ENCODE data around the gene ABHD11. TPM values are rescaled to one million over a fixed set of nuclear protein-coding genes. Genes with fewer than 3 reads are reported as not detected.
"Not testable (repeated sequence)": the region's sequence is repeated elsewhere in the genome, so short reads cannot be mapped to it uniquely, and the experiment has no call there.

ABHD11 gene, protein sequence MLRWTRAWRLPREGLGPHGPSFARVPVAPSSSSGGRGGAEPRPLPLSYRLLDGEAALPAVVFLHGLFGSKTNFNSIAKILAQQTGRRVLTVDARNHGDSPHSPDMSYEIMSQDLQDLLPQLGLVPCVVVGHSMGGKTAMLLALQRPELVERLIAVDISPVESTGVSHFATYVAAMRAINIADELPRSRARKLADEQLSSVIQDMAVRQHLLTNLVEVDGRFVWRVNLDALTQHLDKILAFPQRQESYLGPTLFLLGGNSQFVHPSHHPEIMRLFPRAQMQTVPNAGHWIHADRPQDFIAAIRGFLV
- 100 to 1,000 TPM in 1 of 2 donors, 10 to 100 TPM in 1; 89.5 to 131 TPM for total RNA-seq
- long read RNA-seq, transcript ABHD11-201 (6 exons, 1,483 nt), result major isoform, 95 of 150 reads
- long read RNA-seq, partial matches to known transcripts, result 14 of 150 reads
- long read RNA-seq, other reads (novel, unspliced or antisense), result 30 of 150 reads

DNA sequence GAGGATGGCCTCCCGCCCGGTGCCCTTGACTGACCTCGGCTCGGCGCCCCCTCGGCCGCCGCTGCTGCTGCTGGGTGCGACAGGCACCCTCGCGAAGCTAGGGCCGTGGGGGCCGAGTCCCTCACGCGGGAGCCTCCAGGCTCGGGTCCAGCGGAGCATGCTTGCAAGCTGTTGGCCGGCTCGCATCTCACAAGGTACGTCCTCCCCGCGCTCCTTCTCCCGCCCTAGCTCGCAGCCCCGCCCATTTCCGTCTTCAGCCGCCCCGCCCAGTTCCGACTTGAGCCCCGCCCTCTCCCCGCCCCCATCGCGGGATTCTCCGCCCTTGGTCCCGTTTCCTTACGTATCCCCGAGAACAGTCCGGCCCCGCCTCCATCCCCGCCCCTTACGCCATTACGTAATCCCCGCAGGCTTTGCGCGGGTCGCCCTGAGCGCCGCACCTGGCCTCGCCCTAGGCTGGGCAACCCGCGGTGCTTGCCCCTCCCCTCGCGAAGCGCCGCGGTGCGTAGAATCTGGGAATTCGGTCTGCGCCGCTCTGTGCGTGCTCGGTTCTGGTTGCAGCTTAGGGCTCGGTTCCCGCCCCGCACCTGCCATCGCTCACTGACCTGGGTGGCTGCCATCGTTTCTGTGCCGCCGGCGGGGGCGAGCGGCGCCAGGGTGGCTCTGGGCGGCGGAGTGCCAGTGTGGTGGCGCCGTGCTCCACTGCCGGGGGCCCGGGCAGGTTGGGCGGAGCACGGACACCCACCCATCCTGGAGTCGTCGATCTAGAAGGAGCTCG lies at the start of gene ABHD11:
Gene ABHD11 (minus strand): TSS at position 191 of the 775 bp plus-strand sequence. CDS start 32 bp downstream, at position 159.
- DNase-seq (peak; percentile 96 to 99), ATAC-seq (peak; percentile 60)
- intact Hi-C loops (cut with DNase I, micrococcal nuclease), result no loop called here

DNA sequence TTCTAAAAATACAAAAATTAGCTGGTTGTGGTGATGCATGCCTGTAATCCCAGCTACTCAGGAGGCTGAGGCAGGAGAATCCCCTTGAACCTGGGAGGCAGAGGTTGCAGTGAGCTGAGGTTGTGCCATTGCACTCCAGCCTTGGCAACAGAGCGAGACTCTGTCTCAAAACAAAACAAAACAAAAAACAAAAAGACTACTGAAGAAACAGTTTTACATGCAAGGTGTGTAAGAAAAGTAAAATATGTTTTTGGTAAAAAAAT lies 49.1 kb upstream of the ABHD11 start:
- DNase-seq; intact Hi-C loops (cut with DNase I, micrococcal nuclease): not testable (repeated sequence)
- ATAC-seq, result peak; percentile 33

DNA sequence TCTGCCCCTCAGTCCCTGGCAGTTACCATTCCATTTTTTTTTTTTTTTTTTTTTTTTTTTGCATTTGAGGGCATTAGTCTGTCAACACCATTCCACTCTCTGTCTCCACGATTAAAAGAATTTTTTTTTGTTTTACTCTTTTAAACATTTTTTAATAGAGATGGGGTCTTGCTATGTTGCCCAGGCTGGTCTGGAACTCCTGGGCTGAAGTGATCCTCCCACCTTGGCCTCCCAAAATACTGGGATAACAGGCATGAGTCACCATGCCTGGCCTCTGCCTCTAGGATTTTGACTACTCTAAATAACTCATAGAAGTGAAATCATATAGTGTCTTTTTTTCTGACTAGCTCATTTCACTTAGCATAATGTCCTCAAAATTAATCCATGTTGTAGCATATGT lies 48.0 kb upstream of the ABHD11 start:
- DNase-seq (no peak), ATAC-seq (no peak)
- intact Hi-C loops (cut with DNase I, micrococcal nuclease), result no loop called here

DNA sequence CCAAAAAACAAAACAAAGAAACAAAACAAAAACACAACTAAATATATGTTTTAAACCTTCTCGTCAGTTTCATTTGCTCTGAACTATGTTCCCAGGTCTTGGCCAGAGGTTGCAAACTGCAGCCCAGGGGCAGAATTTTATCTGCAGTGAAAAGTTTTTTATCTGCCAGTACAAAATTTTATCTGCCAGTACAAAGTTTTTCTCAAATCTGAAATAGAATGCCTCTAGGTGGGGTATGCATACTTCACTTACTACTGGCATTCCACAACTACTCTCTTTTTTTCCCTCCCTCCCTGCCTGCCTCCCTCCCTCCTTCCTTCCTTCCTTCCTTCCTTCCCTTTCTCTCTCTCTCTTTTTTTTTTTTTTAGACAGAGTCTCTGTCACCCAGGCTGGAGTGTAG lies 40.9 kb upstream of the ABHD11 start:
- no peak for ATAC-seq
- DNase-seq, result peak in 1 of 2 donors; percentile 7
- intact Hi-C loops (cut with DNase I, micrococcal nuclease), result no loop called here

DNA sequence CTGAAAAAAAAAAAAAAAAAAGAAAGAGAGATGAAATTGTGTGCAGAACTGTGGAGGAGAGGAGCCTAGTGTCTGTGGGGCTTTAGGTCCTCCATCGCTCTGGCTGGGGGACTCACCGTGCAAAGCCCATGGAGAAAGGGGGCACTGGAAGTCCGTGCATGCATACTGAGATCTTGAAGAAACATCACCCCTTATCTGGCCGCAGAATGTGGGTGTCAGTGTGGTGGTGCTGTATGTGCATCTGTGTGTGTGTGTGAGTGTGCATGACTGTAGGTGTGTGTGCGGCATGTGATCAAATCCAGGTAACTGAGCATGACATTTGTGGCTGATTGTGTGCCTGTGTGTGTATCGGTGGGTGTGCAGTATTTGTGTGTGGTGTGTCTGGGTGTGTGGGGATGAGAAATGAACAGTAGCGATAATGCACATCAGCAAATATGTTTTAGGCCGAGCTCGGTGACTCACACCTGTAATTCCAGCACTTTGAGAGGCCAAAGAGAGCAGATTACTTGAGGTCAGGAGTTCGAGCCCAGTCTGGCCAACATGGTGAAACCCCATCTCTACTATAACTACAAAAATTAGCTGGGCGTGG lies 40.3 kb upstream of the ABHD11 start:
- DNase-seq, result peak; percentile 4 to 23
- no peak for ATAC-seq

DNA sequence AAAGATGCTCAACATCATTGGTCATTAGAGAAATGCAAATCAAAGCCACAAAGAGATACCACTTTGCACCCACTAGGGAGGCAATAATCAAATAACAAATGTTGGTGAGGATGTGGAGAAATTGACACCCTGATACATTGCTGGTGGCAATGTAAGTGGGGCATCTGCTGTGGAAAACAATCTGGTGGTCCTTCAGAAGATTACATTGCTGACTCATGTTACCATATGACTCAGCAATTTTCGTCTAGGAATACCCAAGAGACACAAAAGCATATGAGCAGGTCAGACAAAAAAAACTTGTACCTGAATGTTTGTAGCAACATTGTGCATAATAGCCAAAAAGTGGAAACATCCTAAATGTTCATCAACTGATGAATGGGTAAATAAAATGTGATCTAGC lies 36.3 kb upstream of the ABHD11 start:
- intact Hi-C loops (cut with DNase I, micrococcal nuclease), result no loop called here
- DNase-seq, result no peak

More for the DNA sequence above, 40.3 kb upstream of the ABHD11 start:
- intact Hi-C loops (cut with DNase I, micrococcal nuclease), result no loop called here

DNA sequence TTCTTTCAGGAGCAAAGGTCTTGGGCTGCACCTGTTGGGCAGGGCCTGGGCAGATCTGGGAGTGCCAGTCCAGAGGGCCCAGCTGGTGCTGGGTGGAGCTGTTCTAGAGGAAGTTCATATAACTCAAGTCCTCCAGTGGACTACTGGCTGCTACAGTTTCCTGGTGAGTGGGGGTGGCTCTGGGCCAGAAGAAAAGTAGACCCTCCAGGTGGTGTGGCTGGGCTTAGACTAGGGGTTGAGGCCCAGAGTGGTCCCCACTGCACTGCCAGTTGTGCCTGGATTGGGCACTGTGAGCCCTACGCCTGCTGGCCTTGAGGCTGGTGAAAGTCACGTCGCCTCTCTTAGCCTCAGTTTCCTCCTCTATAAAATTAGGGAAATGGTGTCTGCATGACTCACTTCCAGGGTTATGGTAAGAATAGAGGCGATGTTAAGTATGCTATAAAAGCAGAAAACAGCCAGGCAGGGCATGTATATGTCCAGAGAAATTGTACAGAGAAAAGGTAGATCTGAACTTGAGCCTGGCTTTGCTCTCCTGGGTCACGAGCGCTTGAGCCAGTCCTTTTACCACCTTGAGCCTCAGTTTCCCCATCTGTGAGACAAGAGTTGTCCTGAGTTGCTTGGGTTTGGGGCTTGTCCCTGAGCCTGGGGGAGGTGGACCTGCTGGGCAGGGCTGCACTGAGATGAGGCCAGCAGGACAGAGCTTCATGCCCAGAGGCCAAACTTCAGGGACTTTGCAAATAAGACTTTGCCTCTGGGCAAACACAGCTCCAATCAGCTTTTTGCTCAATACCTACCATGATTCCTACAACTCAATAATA lies 35.3 kb upstream of the ABHD11 start:
- DNase-seq (peak; percentile 88 to 96), ATAC-seq (peak; percentile 62)
- intact Hi-C loops (cut with DNase I, micrococcal nuclease), result no loop called here

More for the DNA sequence above, 36.3 kb upstream of the ABHD11 start:
- no peak for ATAC-seq

DNA sequence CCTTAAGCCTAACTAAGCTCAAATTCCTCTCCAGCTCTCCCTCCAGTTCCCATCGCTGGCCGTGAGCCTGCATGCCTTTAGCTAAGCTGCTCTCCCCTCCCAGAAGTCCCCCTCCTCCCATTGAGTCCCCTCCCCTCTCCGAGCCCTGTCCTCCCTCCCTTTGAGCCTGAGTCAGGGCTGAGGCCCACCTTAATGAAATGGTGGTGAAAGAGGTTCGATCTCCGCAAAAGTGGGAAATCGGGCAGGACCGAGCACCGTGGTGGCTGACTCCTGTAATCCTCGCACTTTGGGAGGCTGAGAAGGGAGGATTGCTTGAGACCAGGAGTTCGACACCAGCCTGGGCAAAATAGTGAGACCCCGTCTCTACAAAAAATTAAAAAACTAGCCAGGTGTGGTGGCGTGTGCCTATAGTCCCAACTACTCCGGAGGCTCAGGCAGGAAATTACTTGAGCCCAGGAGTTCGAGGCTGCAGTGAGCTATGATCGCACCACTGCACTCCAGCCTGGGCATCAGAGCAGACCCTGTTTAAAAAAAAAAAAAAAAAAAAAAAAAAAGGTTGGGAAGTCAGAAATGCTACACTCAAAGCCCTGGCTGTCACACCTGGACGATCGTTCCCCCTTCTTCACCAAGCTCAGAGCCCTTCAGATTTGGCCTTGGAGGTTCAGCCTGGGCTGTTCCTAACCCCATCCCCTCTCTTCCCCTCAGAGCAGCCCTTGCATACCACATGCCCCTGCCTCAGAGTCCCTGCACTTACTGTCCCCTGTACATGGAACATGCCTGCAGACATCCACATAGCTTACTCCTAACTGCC lies 32.5 kb upstream of the ABHD11 start:
- DNase-seq (no peak), ATAC-seq (no peak)
- intact Hi-C loops (cut with DNase I, micrococcal nuclease), result no loop called here

DNA sequence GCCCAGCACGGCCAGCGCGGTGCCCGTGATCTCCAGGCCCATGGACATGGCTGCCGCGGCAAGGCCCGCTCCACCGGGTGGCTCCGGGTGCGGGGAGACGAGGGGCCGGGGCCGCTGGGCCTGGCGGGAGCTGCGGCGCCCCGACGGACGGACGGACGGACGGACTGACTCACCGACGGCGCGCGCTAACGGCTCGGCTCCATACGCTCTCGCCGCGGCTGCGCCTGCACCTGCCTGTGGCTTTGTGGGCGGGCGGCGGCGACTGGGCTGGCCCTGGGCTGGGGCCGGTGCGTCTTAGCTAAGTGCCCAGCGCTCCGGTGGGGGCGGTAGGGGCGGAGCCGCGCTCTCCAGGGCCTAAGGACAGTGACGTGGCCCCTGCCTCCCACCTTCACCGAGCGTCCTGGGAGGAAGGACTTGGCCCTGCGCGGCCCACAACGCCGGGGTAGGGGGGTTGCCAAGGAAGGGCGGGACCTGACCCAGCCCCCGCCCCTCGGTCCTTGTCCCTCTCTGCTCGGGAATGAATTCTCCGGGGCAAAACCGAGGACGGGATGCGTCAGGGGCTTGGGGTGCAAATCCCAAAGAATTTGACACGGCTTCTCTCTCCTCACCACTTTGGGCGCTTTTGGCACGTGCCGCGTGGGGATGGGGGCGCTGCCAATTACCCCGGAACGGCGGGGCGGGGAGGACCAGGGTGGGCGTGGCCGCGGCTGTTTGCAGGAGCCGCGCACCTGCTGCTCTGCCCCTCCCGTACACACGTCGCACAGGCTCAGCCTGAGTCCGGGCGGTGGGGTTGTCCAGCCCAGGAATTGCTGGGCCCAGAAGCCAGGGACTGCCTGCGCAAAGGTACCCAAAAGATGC lies 31.6 kb upstream of the ABHD11 start, which contains the start of gene CLDN3:
Gene CLDN3 (minus strand): TSS at position 269 of the 858 bp plus-strand sequence. CDS start 221 bp downstream, at position 48.
- intact Hi-C loops (cut with DNase I, micrococcal nuclease), result no loop called here
- ATAC-seq (peak; percentile 67), DNase-seq (peak; percentile 94 to 95)

DNA sequence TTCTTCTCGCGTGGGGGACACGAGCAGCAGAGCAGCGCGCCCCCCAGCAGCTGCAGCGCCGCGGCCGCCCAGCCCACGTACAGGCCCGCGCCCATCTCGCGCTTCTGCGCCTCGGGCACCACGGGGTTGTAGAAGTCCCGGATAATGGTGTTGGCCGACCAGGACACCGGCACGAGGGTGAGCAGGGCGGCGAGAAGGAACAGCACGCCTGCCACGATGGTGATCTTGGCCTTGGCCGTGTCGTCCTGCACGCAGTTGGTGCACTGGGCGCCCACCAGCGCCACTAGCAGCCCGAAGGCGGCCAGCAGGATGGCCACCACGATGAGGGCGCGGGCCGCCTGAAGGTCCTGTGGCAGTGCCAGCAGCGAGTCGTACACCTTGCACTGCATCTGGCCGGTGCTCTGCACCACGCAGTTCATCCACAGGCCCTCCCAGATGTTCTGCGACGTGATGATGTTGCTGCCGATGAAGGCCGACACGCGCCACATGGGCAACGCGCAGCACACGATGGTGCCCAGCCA lies 30.9 kb upstream of the ABHD11 start:
- peak; percentile 11 for ATAC-seq
- peak in 1 of 2 donors; percentile 47 for DNase-seq
- intact Hi-C loops (cut with DNase I, micrococcal nuclease), result no loop called here

DNA sequence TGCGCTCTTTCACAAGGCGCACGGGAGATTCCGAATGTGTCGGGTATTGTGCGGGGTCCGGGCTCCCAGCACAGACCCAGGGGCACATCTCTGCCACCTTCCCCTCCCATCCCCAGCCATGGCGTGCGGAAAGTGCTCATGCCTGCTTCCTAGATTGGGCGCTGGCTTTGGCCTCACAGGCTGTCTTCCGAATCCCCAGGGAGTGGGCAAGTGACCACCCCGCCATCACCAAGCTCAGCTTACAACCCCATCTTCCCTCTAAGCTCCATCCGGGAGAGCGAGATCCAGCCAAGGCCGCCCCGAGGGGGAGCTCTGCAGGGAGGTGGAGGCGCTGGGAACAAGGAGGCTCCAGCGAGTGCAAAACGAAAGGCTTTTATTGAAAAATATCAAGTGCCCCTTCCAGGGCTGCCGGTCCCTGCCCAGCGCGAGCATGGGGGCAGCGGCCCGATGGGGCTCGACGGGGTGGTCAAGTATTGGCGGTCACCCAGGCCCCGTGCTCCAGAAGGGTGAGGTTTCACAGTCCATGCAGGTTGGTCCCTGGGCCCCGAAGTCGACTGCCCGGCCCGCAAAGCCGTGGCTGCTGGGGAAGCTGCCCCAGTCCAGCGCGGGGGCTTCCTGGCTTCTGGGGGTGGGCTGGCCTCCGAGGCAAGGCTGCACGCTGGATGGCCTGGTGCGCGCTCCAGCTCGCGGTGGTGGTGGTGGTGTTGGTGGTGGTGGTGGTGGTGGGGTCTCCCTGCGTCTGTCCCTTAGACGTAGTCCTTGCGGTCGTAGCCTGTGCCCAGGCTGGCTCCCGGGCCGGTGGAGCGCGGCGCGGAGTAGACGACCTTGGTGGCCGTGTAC lies 30.3 kb upstream of the ABHD11 start:
- ATAC-seq (peak; percentile 0), DNase-seq (peak in 1 of 2 donors; percentile 24)
- intact Hi-C loops (cut with DNase I, micrococcal nuclease), result no loop called here

DNA sequence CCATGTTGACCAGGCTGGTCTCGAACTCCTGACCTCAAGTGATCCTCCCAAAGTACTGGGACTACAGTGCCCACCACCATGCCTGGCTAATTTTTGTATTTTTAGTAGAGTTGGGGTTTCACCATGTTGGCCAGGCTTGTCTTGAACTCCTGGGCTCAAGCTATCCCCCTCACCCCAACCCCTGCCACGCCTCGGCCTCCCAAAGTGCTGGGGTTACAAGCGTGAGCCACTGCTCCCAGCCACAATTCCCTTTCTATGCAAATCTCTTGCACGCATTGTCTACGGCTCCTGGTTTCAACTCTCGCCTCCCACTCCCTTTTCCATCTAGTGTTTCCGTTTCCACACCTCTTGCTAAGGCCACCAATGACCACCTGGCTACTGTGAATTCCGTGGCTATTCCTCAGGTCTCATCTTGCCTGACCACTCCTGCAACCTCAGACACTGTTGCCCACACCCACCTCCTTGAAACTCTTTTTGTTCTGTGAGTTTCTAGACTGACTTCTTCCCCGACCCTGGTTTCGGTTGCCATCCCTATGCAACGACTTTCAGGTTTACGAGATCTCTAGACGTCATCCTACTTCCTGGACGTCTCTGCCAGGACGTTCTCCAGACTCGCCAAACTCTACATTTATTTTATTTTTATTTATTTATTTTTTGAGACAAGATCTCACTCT lies 28.1 kb upstream of the ABHD11 start:
- DNase-seq (peak in 1 of 2 donors; percentile 30), ATAC-seq (peak; percentile 23)
- intact Hi-C loops (cut with DNase I, micrococcal nuclease), result no loop called here

DNA sequence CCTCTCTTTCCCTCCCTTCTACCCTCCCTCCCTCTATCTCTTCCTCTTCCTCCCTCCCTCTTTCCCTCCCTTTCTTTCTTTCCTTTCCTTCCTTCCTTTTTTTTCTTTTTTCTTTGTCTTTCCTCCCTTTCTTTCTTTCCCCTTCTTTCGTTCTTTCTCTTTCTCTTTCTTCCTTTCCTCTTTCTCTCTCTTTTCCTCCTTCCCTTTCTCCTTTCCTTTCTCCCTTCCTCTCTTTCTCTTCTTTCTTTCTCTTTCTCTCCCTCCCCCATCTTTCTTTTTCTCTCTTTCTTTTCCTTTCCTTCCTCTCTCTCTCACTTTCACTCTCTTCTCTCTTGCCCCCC lies 24.0 kb upstream of the ABHD11 start:
- no peak for ATAC-seq
- intact Hi-C loops (cut with DNase I, micrococcal nuclease), result no loop called here
- no peak for DNase-seq

DNA sequence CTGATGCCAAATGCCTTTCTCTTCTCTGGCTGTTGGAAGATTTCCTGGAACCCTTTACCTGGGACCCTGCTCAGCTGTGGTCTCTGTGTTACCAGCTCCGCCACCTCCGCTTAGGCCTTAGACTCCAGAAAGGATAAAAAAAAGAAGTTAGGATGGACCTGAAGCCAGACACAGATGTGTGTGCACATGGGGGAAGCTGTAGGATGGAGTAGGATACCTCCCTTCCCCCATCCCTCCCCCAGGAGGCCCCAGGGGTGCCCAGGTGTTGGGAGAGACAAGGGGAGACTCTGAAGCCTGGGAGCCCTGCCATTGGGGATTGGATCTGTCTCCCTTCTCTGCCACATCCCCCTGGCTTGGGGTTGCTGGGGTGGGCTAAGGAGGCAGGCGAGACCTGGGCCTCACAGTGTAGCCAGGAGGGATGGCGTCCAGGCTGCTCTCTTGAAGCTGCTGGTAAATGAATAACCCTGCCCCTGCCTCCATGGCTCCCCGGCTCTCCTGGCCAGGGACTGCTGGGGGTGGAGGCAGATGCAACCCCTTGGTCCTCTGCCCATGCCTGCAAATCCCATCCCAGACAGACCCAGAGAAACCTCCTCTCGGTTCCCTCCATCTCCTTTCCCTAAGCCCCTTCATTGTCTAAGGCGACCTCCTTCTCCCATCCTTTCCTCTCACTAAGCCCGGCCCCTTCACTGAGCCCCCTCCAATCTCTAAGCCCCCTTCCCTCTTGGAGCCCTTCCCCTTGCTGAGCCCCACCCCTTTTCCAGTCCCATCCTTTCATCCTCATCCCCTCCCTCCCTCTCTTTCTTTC lies 23.5 kb upstream of the ABHD11 start:
- DNase-seq (no peak), ATAC-seq (no peak)
- intact Hi-C loops (cut with DNase I, micrococcal nuclease), result no loop called here
